Transverse colon (tissue), 4 donors: ENCODE results near the gene FIGLA. TPM values are rescaled to one million over a fixed set of nuclear protein-coding genes. Genes with fewer than 3 reads are reported as not detected.

Experiments used
- DNase-seq: peaks from one replicate; pipeline ENCODE4 v3.0.0-alpha.2; 2019
- H3K27ac ChIP-seq, 4 donors: fragments of 200-600 bp; sonication (generic); 2 replicates each; pipeline ENCODE4 v1.5.1; 2016 to 2018; ENCODE audit warnings: inconsistent platforms in 4 of 4
- H3K27me3 ChIP-seq: fragments of 200-600 bp; sonication (generic); 2 replicates; pipeline ENCODE4 v1.5.1; 2017; ENCODE audit warnings: inconsistent platforms
- H3K36me3 ChIP-seq, 4 donors: fragments of 200-600 bp; sonication (generic); 2 replicates each; pipeline ENCODE4 v1.5.1; 2017 to 2019; ENCODE audit warnings: inconsistent platforms in 4 of 4
- H3K4me1 ChIP-seq, 4 donors: fragments of 200-600 bp; sonication (generic); 2 replicates each; pipeline ENCODE4 v1.5.1; 2017 to 2020; ENCODE audit warnings: inconsistent platforms in 4 of 4
- H3K4me3 ChIP-seq, 4 donors: fragments of 200-600 bp; sonication (generic); 1 replicate in 1 of 4; 2 replicates in 3 of 4; pipeline versions ENCODE4 v1.5.1 to v1.6.1; 2017 to 2019; ENCODE audit warnings: inconsistent platforms in 4 of 4
- H3K9me3 ChIP-seq, 2 donors: fragments of 200-600 bp; sonication (generic); 2 replicates each; pipeline ENCODE4 v1.5.1; 2017 to 2019; ENCODE audit warnings: inconsistent platforms in 2 of 2
- CTCF ChIP-seq, 5 experiments: fragments of 200-600 bp in 3 of 5; fragments of 450-650 bp in 2 of 5; sonication (generic) in 3 of 5; IDR thresholded peaks; 1 replicate in 2 of 5; 2 replicates in 3 of 5; pipeline ENCODE4 v1.5.1; 2016 to 2017; ENCODE audit warnings: antibody characterized with exemption in 5 of 5, inconsistent platforms in 3 of 5, mild to moderate bottlenecking in 2 of 5, moderate library complexity in 1 of 5
- EP300 ChIP-seq: sonication (generic); formaldehyde crosslinking; IDR thresholded peaks from one replicate; pipeline ENCODE4 v1.6.1; 2017; ENCODE audit warnings: antibody characterized with exemption, low read depth
- POLR2A ChIP-seq: fragments of 450-650 bp; IDR thresholded peaks from one replicate; pipeline ENCODE4 v1.6.1; 2016; ENCODE audit warnings: antibody characterized with exemption, mild to moderate bottlenecking, moderate library complexity
- POLR2AphosphoS5 ChIP-seq, 3 donors: sonication (generic); formaldehyde crosslinking; IDR thresholded peaks; one replicate each; pipeline ENCODE4 v1.6.1; 2016; ENCODE audit warnings: antibody characterized with exemption in 3 of 3
- WGBS, 2 donors: methylation state at CpG; one replicate each; pipeline ENCODE4 v1.1.5; 2018; ENCODE audit warnings: low coverage in 1 of 2; 5-methylcytosine and 5-hydroxymethylcytosine counted together
- in situ Hi-C, 4 donors: fragments of 200-750 bp; cut with MboI; loops; one replicate each; pipeline versions ENCODE4 v1.15.0 to v1.15.1; 2017; ENCODE audit warnings: low sequenced_read_pairs in 3 of 4, low pct_ligation_motif_present in 1 of 4, low pct_unique_long_range_greater_than_20kb in 1 of 4
- intact Hi-C: fragments of 100-400 bp; cut with DNase I; formaldehyde crosslinking; loops from one replicate; pipeline ENCODE4 v1.15.1; 2023; ENCODE audit warnings: low total_unique reads
- total RNA-seq, 4 donors: library from RNA; depleted of rRNA; stranded (reverse); fragments of >200 nt; gene quantifications; one replicate each; pipeline ENCODE4 v1.1.0, GENCODE V29; 2016

The FIGLA gene
- total RNA-seq, 4 donors from 2014 or later, result not detected

- in situ Hi-C loops (no loop called here), intact Hi-C loops (no loop called here)
- no peak overlapping the region for H3K27ac ChIP-seq
- no peak for TF ChIP-seq POLR2A
- TF ChIP-seq CTCF (IDR thresholded peaks at IDR 0.05), result no peak
- TF ChIP-seq EP300, result no peak
- no peak for TF ChIP-seq POLR2AphosphoS5 (IDR thresholded peaks at IDR 0.05)
- no peak for DNase-seq
- no peaks in the 10 kb centered on the region for H3K4me1 ChIP-seq
- H3K36me3 ChIP-seq, result no peaks in the 10 kb centered on the region
- H3K27me3 ChIP-seq, result no peaks in the 10 kb centered on the region
- H3K9me3 ChIP-seq, result no peaks in the 10 kb centered on the region
- H3K4me3 ChIP-seq, result no peak overlapping the region
- 87% methylated on average over 2 of the region's 2 CpGs; no CpG with 5 or more reads in 1 of the 2 donors for WGBS, 2 donors
Observed at GRCh38 chr2:70834106-70834505, 43.7 kb upstream of the FIGLA start.

DNA sequence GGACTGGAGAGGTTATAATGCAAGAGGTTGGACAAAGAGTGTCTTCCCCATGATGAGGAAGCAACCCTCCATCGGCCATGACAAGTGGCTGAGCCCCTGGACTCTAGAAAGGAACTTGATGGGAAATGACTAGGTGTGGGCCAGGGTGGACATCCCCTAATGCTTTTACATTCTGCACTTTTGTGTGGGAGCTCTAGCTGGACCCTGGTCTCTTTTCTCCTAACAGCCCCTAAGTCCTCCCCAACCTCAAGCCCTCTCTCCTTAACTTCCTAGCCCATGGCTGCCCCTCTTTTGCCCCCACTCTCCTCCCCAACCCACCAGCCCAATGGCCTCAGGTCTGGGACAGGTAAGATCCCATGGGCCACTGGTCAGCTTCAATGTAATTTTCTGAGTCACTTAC lies 42.8 kb upstream of the FIGLA start:
- Histone ChIP-seq H3K9me3 (no peaks in the 10 kb centered on the region), H3K4me1 (no peaks in the 10 kb centered on the region), H3K36me3 (no peaks in the 10 kb centered on the region), H3K27ac (no peak overlapping the region), H3K27me3 (no peaks in the 10 kb centered on the region), H3K4me3 (no peak overlapping the region)
- in situ Hi-C loops, result no loop called here
- WGBS, 2 donors, result 57 to 81% methylated on average over 1 of the region's 1 CpG
- TF ChIP-seq POLR2AphosphoS5 (IDR thresholded peaks at IDR 0.05) (no peak), EP300 (no peak), CTCF (IDR thresholded peaks at IDR 0.05) (no peak), POLR2A (no peak)
- intact Hi-C loops, result no loop called here
- no peak for DNase-seq

DNA sequence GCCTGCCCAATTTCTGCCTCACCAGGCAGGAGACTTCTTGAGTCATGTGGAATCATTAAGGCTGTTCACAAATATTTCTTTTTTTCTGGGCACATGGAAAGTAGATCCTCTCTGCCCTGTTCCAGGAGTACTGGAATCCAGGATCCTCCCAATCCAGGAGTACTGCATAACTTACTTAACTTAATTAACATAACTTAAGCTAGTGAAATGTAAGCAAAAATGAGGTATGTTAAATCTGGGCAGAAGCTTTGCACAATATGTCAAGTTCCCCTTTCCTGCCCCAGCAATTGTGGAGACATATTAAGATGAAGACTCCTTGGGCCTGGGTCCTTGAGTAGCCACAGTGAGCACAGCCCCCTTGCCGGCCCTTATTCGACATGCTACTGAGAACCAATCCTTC lies 41.9 kb upstream of the FIGLA start:
- Histone ChIP-seq H3K4me1 (no peaks in the 10 kb centered on the region), H3K27me3 (no peaks in the 10 kb centered on the region), H3K27ac (no peak overlapping the region)

DNA sequence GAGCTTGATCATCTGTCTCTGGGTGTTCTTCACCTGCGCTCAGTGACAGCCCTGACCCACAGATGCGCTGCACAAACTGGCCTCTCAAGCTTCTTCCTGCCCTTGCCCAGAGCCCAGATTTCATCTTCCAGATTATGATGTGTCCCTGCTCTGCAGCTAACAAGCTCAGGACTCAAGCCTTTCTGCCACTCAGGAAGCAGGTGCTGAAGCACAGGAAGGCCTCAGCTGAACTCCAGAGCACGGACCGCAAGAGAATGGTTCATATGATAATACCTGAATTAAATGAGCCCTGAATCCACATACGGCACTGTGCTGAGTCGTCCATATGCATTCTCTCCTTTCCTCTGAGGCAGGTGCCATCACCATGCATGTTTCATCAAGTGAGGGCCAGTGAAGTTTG lies 41.4 kb upstream of the FIGLA start:
- 77% methylated on average over 6 of the region's 6 CpGs; no CpG with 5 or more reads in 1 of the 2 donors for WGBS, 2 donors
- in situ Hi-C loops, result no loop called here

More for the DNA sequence above, 41.9 kb upstream of the FIGLA start:
- no peak for DNase-seq
- intact Hi-C loops, result no loop called here
- no peaks in the 10 kb centered on the region for H3K36me3 ChIP-seq
- WGBS, 2 donors, result 96 to 100% methylated on average over 2 of the region's 2 CpGs
- no peak overlapping the region for H3K4me3 ChIP-seq
- TF ChIP-seq POLR2A (no peak), POLR2AphosphoS5 (IDR thresholded peaks at IDR 0.05) (no peak), CTCF (IDR thresholded peaks at IDR 0.05) (no peak), EP300 (no peak)
- H3K9me3 ChIP-seq, result no peaks in the 10 kb centered on the region
- in situ Hi-C loops, result no loop called here

More for the DNA sequence above, 41.4 kb upstream of the FIGLA start:
- intact Hi-C loops, result no loop called here
- H3K4me3 ChIP-seq, result no peak overlapping the region
- no peaks in the 10 kb centered on the region for H3K36me3 ChIP-seq
- H3K27me3 ChIP-seq, result no peaks in the 10 kb centered on the region
- no peak for DNase-seq
- H3K4me1 ChIP-seq, result no peaks in the 10 kb centered on the region
- no peak overlapping the region for H3K27ac ChIP-seq
- H3K9me3 ChIP-seq, result no peaks in the 10 kb centered on the region
- TF ChIP-seq EP300 (no peak), POLR2A (no peak), CTCF (IDR thresholded peaks at IDR 0.05) (no peak), POLR2AphosphoS5 (IDR thresholded peaks at IDR 0.05) (no peak)
